NCI-H82 treated with DMSO at 0.1 percent for 48 hours (cell line): ENCODE data around the gene TBC1D20.
A peak's percentile ranks its signal among the peaks of the same experiment; 100 is the strongest.

ENCODE experiments used
- DNase-seq: peaks from one replicate; lab custom pipeline; 2025; ENCODE audit not compliant: unreplicated experiment; lab: John Stamatoyannopoulos, UW

TBC1D20 gene

DNA sequence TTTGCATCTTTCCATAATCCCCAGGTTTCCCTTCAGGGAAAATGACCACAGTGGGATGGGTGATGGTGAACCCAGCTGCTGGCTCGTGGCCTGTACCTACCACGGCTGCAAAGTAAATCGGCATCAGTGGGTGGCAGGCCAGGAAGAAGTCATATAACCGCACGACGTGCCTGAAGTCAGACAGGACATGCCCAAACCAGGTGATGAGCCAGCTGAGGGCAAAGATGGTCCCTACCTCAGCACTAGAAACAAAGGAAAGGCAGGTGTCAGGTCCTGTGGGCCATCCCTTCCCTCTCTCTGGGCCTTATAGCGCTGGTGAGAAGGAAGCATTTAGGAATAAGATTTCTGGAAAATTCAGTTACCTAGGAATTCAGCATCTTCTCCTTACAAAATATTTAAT lies 22.2 kb downstream of the TBC1D20 start:
- DNase-seq, result no peak

DNA sequence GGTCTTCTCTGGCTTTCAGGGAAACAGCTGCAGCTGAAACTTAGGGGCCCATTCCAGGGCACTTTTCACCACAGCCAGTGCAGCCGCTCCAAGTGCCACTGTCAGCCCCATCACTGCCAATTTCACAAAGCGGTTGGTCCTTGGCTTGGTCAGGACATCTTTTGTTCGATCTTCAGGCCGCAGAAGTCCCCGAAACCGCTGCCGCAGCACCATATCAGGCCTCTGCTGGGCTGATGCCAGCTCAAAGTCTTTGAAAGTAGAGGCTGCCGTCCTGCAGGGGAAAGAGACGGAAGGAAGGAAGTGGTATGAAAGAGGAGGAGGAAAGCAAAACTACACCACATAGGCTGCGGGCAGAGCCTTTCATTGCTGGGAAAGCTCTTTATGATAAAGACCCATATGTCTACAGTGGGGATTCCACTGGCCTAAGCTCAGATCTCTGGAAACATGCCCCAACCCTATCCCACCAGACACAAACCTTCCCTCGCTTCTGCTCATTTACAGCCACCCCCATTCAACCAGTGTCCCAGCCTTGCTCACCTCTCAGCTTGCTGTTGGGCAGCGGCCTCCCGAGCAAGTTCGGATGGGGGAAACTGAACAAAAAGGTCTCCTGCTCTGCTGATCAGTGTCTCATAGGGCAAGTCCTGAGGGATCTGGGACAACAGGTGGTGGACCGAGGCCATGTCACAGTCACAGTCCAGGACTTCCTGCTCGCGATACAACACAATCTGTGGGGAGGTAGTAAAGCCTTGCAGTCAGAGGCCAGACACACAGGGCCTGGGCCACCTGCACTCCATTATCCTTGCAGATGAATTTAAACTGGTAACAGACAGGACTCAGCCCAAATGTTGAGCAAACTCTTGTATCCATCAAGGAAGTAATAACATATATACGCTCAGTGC lies 23.5 kb downstream of the TBC1D20 start:
- no peak for DNase-seq

DNA sequence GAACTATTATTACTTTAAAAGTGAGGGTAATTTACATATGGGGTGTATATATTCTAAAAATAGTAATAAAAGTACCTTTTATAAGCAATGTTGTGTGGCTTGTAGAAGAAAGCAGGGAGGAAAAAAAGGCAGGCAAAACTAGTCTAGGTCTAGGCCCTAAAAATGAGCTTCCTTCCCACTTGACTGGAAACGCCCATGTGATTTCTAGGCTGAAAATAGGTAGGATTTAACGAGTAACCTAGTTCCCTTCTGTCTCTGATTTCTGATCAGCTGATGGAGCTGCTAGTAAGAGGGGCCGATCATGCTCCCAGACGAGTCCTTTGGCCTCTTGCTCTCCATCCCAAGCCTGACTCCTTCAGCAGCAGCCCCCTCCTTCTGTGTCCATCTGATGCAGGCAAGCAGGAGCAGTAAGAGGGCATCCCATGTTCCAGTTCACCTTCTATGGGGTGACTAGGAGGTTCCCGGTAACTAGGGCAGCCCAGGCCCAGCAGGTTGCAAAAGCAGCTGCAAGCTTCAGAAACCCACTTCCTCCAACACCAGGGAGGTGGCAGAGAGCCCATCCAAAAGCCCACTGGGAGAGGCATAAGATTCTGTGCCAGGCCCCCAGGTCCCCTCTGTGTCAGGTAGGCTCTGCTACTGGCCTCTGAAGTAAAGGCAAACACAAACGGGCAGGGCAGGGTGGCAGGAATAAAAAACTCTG lies 24.4 kb downstream of the TBC1D20 start:
- no peak for DNase-seq

DNA sequence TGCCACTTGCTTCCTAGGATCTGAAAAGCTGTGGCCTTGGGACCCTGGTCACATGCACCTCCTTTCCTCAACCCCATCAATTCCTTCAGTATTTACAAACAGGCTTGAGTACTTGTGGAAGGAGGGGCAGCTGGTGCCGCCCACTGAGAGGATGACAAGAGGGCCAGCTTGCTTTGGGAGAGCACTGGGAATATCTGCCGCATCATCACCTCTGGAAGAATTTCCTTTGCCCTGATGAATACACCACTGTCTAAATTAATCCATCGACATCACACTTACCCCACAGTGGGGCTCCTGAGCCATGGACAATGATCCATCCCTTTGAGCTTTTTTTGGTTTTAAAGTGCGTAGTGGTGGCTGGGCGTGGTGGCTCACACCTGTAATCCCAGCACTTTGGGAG lies 25.9 kb downstream of the TBC1D20 start:
- DNase-seq, result no peak

DNA sequence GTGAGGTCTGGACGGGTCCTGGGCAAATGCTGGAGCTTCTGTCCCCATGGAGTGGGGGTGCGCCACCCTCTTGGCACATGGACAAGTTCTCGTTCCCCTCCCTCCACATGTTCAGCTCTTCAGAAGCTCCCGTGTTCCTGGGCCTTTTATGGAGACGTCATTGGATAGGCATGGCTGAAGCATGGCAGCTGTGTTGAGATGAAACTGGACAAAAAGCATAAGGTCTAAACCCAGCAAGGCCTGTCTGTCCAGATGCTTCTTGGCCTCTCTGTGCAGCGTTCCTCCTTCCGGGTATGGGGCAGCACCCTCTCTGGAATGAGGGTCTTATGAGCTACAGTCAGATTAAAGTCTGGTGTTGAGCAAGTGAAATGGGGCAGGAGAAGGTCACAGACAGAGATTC lies 26.8 kb downstream of the TBC1D20 start:
- DNase-seq, result no peak

DNA sequence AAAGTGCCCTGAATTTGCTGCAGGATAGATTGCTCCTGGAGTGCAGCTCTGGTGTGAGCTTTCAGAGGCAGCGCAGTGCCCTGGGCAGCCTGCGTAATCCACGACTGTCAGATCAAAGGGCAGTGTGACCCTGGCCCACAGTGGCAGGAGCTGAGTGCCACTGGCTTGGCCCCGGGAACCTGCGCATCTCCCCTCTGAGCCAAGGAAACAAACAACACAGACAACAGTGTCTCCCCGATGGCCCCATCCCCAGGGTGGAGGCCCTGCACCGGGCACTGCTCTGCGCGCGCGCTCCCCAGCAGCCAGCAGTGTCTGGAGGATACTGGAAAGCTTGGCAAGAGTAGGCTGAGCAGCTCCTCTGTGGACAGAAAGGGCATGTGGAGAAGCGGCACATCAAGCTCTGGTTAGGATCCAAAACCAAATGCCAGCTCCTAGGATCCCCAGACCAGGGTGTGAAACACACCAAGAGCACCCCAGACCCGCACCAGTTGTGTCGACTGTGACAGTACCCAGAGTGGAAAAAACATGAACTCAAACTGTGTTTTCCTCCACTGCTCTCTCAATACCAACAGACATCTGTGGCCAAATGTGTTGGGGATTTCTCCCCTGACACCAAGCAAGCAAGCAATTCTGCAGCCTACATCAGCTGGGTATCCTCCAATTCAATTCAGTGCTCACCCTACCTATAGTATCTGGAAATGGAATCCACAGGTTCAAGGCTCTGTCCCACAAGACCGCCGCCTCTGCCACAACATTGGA lies 27.5 kb downstream of the TBC1D20 start:
- no peak for DNase-seq

DNA sequence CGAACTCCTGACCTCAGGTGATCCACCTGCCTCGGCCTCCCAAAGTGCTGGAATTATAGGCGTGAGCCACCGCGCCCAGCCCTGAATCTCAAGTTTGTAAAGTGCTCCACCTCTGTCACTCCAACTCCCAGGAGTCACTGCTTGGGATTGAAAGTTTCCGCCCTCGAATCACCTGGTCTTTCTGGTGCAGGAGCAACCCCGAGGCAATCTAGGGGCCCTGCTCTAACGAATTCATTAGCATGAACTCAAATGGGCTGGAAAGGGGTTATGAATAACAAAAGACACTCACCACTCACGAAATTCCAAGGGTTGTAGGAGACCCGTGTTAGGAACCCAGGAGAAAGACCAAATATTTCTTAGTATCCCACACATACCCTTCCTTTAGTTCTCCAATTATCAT lies 28.1 kb downstream of the TBC1D20 start:
- no peak for DNase-seq

DNA sequence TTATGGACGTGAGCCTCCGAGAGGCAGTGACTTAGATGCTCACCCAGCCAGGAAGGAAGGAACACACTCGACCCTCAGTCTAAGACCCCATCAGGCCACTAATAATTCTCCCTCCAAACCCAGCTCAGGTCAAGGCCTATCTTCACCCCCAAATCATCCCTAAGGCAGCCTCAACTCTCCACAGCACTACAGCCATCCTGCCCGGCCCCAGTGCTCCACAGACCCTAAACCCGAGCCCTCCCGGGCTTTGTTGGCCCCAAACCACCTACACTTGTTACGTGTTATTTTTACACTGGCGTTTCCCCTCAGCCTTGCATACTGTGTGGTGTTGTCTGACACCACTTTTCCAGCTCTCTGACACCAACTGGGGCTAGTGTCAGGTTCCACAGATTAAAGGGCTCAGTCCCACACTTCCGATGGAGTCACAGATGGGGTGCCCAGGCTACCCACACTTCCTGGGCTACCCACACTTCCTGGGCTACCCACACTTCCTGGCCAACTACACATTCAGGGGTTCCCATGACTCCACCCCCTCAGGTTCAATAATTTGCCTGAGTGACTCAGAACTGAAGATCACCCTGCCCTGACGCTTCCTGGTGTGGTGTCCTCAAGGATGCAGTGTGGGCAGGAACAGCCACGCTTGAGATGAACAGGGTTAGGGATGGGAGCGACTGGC lies 28.9 kb downstream of the TBC1D20 start:
- no peak for DNase-seq

DNA sequence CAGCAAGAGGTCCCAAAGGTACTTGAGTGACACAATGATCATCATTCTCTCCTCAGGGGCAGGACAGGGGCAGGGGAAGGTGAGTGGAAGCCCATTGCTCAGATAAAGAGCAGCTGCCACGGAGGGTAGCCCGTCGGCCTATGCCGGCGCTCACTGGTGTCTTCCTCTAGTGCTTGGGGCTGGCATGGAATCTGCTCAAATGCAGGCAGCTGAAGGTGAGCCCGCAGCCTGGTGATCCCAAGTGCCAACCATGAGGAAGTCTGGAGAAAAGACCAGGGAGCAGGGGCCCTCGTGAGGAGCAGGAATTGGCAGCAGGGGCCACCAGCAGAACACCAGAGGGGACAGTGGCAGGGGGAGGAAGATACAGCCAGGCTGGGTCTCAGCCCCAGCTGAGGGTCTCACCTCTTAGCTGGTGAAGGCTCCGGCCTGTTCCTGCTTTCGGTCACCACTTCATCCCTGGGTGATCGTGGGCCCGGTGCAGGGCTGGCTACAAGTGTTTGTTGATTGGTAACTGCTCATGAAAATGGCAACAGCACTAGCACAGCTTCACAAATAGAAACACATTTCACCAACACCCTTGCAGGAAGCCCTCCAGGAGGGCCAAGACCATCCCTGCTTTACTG lies 29.5 kb downstream of the TBC1D20 start:
- no peak for DNase-seq

DNA sequence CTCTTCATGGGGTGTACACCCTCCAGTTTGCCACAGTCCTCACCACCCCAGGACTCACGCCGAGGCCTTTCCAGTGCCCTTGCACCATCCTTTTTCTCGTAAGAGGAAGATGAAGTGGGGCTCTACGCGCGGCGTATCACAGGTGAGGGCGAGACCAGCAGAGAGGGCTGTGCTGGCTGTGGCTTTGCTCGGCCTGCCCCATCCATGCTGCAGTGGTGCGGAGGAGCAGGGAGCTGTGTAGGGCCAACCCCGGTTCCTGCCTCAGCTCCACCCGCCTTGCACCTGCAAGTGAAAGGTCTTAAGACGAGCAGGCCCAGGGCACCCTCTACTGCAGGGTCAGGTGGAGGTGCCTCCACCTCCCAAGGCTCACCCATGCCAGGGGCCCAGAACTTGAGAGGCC lies 30.1 kb downstream of the TBC1D20 start:
- no peak for DNase-seq

DNA sequence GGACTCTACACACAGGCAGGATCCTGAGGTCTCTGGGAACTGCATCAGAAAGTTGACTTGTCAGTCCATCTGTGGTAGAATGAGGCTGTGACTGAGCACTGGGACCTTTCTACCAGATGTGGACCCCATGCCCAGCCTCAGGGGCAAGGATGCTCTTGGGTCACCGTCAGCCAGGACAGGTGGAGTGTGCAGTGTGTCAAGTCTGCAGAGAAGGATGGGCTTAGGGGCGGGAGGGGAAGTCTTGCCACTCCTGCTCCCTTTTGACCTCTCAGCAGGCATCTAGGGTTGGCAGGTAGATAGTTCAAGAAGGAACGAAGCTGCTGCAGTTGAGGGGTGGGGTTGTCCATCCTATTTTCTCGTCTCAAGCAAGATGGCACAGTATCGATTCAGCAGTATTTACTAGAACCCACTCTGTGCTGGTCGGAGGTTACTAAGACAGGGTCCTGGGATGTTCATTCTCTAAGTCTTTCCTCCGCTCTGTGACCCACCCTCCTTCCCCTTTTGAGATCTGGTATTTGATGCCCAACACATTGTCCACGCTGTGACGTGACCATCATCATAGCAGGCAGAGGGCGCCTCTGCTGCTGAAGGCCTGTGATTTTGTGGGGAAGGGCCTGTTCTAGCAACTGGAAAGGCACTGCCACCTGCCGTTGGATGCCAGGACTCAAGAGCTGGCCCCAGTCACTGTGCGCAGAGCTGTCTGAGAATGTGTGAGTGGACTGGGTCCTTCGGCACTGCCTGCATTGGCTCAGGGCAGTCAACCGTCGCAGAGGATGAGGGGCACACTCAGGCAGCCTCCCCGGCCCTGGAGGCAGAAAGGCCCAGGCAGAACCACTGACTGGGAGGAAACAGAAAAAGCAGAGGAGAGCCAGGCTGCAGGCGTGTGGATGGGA lies 31.1 kb downstream of the TBC1D20 start:
- peak; percentile 54 for DNase-seq

DNA sequence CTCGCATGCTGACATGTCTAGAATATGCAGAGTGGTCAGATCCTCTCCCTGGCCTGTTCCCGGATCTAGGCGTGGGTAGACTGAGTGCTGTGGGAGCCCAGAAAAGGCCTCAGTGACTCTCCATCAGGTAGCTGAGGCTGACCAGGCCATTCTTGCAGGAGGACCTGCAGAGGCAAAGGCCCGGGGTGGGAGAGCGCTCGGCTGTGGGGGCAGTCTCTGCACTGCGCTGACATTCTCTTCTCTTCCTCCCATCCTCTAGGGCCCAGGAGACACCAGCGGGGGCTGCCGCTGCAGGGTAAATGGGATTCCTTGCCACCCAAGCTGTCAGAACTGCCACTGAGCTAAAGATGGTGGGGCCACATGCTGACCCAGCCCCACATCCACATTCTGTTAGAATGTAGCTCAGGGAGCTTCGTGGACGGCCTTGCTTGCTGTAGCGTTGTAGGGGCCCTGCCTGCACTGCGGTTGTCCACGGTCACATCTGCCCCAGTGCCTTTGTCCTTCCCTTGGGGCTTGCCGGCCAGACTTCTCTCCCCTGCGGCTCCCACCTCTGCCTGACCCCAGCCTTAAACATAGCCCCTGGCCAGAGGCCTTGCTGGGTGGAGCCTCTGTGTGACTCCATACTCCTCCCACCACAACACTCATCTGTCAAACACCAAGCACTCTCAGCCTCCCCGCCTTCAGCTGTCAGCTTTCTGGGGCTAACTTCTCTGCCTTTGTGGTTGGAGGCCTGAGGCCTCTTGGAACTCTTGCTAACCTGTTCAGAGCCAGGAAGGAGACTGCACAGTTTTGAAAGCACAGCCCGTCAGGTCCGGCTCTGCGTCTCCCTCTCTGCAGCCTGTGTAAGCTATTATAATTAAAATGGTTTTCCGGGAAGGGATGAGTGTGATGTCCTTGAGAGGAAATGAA lies 32.0 kb downstream of the TBC1D20 start:
- no peak for DNase-seq

DNA sequence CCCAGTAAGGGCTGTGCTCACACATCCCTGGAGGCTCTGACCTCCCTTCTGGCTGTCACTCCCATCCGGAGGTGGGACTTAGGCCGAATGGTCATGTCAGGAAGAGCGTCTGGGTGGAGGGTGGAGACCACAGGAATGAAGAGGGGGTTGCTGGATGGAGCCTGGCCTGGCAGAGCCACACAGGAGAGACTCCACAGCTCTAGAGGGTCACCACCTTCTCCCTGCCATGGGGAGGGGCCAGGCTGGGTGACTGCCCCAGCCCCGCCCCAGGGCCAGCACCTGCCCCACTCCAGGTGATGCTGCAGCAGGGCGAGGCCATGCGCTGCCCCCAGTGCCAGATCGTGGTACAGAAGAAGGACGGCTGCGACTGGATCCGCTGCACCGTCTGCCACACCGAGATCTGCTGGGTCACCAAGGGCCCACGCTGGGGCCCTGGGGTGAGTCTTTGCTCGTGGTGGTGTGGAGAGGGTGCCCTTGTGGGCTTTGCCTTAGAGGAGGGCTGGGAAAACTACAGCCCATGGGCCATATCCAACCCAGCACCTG lies 33.6 kb downstream of the TBC1D20 start:
- no peak for DNase-seq

DNA sequence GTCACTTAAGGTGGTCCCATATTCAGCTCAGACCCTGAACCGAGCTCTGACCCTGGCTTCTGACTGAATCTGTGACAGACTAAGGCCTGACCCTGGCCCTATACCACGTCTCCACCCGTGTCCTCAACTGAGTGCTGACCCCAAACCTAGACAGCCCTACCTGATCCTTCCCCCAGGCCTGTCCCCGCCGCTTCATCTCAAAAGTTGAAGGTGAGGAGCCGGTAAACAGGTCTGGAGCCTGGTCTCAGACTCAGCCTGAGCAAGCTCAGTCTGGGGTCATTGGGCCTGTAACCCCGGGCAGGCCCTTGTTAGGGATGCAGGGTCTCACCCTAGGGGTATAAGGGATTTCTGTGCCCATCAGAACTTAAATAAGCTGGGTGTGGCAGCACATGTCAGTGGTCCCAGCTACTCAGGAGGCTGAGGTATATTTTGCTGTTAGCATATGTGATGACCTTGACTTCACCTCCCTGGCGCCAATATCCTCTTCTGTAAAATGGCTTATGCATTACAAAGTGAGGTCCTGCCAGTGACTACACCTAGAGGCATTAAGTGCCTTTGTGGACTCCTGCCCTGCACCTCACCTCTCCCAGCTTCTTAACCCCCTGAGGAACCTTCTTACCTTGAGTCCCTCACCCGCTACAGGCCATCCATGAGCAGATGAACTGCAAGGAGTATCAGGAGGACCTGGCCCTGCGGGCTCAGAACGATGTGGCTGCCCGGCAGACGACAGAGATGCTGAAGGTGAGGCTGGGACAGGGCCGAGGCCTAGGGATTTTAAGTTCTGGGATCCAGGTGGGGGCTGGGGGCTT lies 34.3 kb downstream of the TBC1D20 start:
- DNase-seq, result no peak

DNA sequence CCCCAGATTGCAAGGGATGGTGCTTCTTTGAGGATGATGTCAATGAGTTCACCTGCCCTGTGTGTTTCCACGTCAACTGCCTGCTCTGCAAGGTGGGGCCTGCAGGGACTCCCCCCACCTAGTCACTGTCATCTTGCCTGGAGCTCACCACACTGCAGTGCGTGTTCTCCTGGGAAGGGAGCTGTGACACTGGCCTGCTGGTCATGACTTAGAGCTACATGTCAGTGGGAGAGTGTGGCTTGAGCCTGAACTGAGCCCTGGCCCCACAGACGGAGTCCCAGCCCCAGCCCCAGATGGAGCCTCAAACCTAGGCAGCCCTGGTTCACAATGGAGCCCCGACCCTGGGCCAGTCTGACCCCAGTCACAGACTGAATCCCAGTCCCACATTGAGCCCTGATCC lies 34.9 kb downstream of the TBC1D20 start:
- no peak for DNase-seq

DNA sequence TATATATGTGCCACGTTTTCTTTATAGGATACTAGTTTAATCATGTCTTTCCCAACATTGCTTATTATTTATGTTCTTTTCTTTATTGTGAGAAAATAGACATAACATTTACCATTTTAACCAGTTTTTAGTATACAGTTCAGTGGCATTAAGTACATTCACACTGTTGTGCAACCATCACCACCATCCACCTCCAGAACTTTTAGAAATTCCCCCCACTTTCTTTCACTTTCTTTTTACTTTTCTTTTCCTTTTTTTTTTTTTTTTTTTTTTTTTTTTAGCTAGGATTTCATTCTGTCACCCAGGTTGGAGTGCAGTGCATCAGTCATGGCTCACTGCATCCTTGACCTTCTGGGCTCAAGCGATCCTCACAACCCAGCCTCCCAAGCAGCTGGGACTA lies 35.8 kb downstream of the TBC1D20 start:
- DNase-seq, result no peak

DNA sequence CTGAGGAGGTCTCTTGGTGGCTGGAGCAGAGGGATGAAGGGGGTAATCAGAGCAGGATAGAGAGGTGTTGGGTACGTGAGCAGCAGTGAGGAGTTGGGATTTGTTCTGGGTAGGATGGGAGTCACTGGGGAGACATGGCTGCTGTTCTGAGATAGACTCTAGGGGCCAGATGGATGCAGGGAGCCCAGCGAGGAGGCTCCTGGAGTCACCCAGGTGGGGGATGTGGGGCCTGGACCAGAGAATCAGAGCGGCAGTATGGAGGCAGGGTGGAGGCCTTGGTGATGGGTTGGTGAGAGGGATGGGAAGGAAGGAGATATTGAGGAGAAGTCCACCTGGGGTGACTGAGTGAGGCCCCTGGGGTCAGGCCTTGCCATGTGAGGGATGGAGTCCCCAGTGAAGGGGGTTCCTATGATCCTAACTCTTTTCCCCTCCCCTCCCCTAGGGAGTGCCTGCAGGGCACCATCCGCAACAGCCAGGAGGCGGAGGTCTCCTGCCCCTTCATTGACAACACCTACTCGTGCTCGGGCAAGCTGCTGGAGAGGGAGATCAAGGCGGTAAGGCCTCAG lies 40.6 kb downstream of the TBC1D20 start:
- DNase-seq, result no peak
